Activated gamma-delta T cell (primary cell): Measurements from ENCODE around the gene HTT-AS.

Experiments
- DNase-seq: peaks from one replicate; lab custom pipeline; 2025; lab: John Stamatoyannopoulos, UW

Gene HTT-AS

DNA sequence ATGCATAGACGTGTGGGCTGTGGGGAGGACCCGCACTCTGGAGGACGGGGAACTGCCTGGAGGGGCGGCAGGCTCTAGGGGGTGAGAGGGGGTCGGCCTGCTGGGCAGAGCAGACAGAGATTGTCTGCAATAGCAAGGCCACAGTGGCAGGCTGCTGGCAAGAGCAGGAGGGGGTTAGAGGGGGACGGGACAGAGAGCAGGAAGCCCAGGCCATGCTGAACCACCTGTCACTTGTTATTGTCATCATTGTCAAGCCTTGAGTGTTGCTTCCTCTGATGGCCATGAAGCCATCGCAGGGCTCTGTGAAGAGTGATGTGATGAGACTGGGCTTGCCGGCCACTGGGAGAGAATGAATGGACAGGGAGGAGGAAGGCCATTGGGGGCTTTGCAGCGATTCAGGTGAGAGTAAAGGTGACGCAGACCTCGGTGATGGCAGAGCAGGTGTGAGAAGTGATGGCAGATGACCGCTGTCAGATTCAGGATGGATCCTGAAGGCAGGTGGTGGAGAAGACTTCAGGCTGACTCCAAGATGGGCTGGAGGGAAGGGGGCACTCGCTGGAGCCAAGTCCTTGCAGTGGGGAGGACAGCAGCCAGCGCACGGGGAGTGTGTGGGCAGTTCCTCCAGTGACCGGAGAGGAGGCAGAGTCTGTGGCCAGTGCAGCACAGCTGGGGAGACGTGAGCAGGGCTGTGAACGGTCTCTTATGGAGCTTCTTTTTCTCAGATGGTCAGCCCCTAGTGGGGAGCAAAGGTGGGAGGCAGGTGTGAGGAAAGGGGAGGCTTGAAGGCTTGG lies 43.6 kb downstream of the HTT-AS start:
- no peak for DNase-seq

DNA sequence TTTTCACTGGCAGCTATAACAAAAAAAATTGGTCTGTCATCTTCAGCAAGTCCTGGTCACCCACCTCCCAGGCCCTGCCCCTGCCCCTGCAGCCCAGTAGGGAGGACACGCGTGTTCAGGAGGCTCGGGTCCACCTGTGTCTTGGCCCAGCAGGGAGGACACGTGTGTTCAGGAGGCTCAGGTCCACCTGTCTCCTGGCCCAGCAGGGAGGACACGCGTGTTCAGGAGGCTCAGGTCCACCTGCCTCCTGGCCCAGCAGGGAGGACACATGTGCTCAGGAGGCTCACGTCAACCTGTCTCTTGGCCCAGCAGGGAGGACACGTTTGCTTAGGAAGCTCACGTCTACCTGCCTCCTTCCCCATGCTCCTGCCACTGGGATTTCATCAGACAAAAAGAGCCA lies 44.9 kb downstream of the HTT-AS start:
- no peak for DNase-seq

DNA sequence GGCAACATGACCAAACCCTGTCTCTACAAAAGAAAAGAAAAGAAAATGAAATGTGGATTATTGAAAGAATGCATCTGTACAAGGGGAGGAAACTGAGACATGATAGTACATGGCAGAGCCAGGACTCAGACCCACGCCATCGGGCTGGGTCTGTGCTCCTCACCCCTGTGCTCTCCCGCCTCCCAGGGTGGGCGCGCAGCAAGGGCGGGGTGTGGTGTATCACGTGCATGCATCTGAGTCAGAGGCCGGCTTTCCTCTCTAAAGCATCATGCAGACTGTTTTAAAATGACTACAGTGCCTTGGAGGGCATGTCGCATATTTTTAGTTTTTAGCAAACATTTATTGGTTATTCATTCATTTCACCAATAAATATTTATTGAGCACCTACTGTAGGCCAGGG lies 47.8 kb downstream of the HTT-AS start:
- DNase-seq = no peak

DNA sequence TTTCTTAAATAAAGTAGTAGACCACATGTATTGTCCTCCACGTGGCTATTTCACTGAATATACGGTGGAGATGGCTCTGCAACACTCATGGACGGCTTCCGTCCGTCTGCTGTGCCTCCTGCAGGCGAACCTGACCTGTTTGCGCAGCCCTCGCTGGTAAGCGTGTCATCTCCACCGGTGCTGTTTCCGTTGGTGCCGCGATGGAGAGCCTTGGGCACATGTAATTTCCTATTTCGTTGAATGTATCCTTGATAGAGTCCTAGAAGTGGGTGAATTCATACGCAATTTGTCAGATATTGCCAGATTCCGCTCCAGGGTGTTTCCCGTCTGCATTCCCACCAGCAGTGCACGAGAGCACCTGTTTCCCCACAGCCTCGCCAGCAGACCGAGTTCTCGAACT lies 48.5 kb downstream of the HTT-AS start:
- DNase-seq = no peak

DNA sequence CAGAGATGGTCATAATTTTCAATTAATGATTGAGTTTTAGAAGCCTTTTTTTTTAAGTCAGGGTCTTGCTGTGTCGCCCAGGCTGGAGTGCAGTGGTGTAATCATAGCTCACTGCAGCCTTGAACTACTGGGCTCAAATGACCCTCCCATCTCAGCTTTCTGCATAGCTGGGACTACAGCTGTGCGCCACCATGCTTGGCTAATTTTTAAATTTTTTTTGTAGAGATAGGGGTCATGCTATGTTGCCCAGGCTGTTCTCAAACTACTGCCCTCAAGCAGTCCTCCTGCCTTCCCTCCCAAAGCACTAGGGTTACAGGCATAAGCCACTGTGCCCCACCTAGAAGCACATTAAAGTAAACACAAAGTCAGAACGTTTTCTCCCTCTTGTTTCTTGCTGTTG lies 51.7 kb downstream of the HTT-AS start:
- no peak for DNase-seq

DNA sequence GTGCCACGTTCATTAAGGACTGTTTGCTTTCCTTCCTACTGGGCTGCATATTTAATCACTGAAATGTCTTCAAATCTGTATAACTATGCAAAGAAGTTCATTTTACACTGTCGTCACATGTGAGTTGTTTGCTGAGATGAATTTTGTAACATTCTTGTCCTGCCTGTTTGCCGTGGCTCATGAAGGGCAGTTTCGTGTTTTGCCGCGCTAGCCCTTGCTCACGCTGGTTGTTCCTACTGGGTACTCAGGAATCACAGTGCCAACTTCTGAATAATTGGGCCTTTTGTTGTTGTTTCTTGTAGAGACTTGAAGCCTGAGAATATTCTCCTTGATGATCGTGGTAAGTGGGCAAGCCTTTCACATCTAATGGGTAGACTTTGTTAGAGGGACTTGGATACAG lies 52.2 kb downstream of the HTT-AS start:
- DNase-seq = no peak

DNA sequence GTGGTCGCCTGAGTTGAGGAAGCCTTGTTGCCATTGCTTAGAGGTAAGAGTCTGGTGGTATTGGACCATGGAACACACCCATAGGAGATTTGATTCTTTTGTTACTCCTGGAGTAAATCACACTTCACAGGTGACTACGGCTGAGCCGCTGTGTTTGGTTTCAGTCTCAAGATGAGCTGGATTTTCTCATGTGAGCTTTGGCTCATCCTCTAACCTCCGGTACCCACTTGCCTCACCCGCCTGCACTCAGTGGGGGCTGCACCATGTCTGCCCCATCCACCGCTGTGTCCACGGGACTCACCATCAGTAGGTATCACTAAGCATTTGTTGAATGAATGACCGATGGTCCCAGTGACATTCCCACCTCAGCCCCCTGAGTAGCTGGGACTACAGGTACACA lies 52.7 kb downstream of the HTT-AS start:
- no peak for DNase-seq

DNA sequence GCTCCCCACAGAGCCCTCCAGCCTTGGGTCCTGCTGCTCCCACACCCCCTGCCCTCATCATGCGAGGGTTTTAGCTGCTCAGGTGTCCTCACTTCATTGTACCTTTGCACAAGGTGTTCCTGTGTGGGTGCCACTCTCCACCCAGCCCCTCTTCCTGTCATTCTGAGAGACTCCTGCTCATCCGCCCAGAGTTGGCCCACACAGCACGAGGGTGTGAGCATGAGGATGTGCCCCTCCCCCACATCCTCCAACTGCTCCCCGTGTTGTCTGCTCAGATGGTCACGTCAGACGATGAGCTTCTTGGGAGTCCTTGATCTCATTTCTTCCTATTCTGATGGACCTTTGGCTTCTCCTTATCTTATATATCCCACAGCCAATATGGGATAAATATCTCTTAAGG lies 53.2 kb downstream of the HTT-AS start:
- no peak for DNase-seq

DNA sequence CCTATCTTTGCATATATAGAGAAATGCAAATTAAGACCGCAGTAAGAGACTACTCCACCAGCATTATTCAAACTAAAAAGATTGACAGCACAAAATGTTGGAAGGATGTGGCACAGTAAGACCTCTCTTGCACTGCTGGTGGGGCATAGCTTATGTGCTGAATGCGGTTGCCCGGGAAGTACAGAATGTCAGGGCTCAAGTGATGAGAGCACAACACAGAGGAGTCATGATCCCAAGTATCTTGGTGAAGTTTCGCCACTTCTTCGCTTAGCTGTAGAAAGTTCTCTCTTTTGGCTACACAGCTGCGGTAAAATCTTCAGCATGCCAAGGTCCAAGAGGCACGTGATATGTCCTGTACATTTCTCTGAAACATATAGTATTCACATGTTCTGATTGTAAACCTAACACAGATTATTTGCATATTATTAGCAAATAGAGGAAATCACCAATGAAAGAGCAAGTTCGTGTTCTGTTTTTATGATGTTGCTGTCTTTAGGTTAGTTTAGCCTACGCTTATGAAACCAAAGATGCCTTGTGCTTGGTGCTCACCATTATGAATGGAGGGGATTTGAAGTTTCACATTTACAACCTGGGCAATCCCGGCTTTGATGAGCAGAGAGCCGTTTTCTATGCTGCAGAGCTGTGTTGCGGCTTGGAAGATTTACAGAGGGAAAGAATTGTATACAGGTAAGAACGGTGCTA lies 55.0 kb downstream of the HTT-AS start:
- DNase-seq = no peak

DNA sequence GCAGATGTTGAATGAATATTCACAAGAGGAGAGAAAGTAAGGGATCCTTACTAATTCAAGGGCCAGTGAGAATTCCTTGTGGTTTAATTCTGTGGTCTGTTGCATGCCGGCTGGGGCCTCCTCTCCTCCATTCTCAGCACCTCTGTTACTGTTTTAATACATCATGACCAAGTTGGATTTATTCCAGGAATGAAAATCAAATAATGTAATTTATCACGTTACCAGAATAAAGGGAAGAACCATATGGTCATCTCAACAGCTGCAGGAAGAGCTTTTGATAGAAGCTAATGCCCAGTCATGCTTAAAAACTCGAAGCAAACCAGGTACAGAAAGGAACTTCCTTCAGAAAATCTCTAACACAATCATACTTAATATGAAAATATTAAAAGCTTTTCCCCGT lies 56.8 kb downstream of the HTT-AS start:
- no peak for DNase-seq

DNA sequence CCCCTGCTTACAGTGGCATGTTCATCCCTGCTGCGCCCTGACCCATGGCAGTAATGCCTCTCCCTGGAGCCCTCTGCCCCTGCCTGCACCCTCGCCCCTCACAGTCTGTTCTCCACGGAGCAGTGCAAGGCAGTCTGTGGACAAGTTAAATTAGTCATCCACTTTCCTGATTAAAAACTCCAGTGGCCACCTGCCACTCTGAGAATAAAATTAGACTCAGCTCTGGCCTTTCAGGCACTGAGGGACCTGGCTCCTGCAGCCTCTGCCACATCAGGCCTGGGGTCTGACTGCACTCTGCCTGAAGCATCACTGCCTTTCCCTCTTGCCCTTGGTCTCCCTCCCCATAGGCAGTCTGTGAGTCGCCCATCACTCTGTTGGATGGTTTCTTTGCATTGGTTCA lies 57.4 kb downstream of the HTT-AS start:
- no peak for DNase-seq

DNA sequence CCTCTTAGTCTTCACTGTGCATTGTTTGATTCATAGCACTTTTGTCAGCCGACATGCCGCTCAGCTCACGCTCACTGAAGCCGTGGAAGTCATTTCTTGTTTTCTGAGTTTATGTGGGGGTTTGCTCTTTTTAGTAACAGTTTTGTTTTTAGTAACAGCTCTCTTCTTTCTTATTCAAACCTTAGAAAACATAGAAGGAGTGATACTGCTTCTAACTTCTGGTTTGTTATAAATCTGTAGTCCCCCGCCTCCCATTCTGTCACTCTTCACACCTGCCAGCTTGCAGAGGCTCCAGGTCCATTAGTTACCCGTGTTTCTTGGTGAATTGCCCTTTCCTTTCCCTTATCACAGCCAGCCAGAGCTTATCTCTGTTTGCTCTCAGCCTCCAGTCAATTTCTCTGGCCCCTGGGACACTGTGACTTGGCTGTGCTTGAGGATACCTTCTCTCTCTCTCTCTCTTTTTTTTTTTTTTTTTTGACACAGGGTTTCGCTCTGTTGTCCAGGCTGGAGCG lies 60.4 kb downstream of the HTT-AS start:
- no peak for DNase-seq
